GM18951 (cell line): ENCODE measurements around the gene FHOD1.

Experiments
- POLR2A ChIP-seq: IDR thresholded peaks from 4 replicates; pipeline ENCODE4 v1.6.1; 2011; ENCODE audit warnings: mild to moderate bottlenecking; ENCODE audit not compliant: insufficient read length, insufficient read depth; ENCODE audit errors: extremely low read depth
- in situ Hi-C: fragments of 300-500 bp; cut with MboI; formaldehyde crosslinking; loops from one replicate; pipeline ENCODE4 v1.12.0; 2022; ENCODE audit warnings: low sequenced_read_pairs, mixed read lengths, inconsistent platforms; ENCODE audit not compliant: unreplicated experiment

The FHOD1 gene

DNA sequence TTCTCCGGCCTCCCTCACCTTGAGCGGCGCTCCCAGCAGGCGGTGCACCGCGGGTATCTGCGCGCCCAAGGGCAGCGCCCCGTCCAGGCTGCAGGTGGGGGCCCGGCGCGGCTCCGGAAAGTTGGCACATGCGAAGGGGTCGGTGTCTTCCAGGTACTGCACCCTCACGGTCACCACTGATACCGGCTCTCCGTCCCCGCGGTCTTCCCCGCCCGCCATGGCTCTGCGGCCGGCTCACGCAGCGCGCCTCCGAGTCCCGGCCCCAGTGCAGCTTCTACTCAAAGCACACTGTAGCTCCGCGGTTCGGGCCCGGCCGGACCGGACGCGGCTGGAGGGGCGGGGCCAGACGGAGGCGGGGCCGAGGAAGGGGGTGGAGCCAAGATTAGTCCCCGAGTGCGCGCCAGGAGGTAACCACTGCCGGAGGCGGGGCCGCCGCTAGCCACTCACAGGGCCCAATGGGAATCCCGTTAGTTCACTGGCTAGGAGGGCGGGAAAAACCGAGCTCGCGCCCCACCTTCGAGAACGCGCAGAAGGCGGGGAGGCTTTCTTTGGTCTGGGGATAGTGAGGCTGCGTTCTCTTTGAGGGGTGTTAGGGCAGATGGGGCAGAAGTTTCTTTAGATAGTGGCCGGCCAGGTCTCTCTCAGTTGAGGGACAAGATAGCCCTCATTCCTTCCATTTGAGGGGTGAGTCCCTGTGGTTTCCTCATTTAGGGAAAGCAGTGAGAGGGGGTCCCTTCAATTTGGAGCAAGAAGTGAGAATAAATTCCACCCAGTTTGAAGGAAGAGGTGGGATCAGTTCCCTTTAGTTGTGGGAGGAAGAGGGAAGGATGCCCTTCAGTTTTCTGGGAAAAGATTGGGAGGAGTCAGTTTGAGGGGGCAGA, at the start of gene FHOD1:
Gene FHOD1, minus strand, starts transcription at position 290 of the 881 bp plus-strand sequence. Its CDS starts 71 bp downstream, at position 219.
- in situ Hi-C loops, result no loop called here
- peak; percentile 88 for TF ChIP-seq POLR2A

- no peak for TF ChIP-seq POLR2A
- in situ Hi-C loops, result no loop called here
Observed at GRCh38 chr16:67296420-67296819, 49.1 kb upstream of the FHOD1 start.

- no peak for TF ChIP-seq POLR2A
- in situ Hi-C loops, result no loop called here
Observed at GRCh38 chr16:67294938-67295361, 47.7 kb upstream of the FHOD1 start.

DNA sequence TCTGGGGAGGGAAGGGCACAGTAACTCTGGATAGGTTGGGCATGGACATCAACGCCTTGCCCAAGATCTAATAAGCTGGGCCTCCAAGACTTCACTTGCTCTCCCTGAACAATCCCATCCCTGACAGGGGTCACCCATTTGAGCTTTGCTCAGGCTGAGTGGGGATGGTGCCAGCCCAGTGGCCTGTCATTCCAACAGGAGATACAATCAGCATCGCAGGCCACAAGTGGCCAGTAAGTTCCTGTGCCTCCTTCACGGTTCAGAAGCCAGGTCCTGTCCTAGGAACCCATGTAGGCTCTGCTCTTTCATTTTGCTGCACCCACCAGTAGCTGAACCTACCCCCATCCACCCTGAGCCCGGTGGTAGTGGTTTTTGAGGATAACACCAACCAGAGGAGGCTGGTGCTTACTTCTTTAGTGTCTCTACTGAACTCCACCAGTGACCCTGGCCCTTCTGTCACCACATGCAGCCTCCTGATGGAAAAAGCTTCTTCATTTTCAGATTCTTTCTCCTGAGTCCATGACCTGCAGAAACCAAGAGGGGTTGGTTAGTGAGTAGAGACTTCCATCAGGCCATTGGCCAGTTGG, 47.0 kb upstream of the FHOD1 start:
- no peak for TF ChIP-seq POLR2A
- in situ Hi-C loops, result no loop called here

GRCh38 chr16:67291461-67291860, 44.2 kb upstream of the FHOD1 start:
- TF ChIP-seq POLR2A, result no peak
- in situ Hi-C loops, result no loop called here

DNA sequence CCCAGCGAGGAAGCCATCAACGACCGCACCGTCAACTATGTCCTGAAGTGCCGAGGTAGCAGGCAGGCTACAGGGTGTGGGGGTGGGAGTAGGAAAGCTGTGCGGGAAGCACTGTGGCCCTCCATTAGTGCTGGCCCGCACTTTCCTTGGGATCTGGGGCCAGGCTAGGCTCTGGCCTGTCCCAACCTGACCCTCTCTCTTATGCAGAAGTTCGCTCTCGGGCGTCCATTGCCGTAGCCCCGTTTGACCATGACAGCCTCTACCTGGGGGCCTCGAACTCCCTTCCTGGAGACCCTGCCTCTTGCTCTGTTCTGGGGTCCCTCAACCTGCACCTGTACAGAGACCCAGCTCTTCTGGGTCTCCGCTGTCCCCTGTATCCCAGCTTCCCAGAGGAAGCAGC, 40.7 kb upstream of the FHOD1 start:
- TF ChIP-seq POLR2A, result no peak
- in situ Hi-C loops, result no loop called here

GRCh38 chr16:67286441-67287235, 39.4 kb upstream of the FHOD1 start:
- in situ Hi-C loops, result no loop called here
- no peak for TF ChIP-seq POLR2A

- in situ Hi-C loops, result no loop called here
- TF ChIP-seq POLR2A, result no peak
Observed at GRCh38 chr16:67284699-67285646, 37.7 kb upstream of the FHOD1 start.

DNA sequence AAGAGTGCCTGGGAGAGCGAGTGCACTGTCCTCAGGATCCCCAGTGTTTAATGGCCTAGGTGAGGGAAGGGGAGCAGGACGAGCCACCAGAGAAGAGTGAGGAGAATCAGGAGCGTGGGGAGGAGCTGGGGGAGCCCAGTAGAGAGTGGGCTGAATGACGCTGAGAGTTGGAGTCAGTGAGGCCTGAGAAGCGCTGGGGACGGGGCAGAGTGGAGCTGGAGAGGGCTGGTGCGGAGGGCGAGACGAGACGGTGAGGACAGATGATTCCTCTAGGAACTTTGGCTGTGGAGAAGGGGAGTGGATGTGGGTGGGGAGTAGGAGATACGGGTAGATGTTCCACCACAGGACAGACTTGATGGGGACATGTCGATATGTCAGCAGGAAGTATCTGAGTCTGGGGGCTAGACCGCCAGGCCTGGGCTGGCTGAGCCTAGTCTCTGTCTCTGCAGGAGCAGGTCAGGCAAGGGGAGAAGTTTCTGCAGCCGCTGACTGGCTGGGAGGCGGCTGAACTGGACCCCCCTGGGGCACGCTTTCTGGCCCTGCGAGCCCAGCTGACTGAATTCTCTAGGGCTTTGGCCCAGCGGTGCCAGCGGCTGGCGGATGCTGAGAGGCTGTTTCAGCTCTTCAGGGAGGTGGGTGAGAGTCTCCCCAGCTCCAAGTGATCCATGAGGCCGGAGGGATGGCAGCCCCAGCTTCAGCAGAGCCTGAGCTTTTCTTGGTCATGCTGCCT, 36.7 kb upstream of the FHOD1 start:
- no peak for TF ChIP-seq POLR2A

GRCh38 chr16:67283039-67283825, 36.0 kb upstream of the FHOD1 start:
- in situ Hi-C loops, result no loop called here
- no peak for TF ChIP-seq POLR2A

More for the DNA sequence above, 36.7 kb upstream of the FHOD1 start:
- in situ Hi-C loops, result no loop called here

- in situ Hi-C loops, result no loop called here
Observed at GRCh38 chr16:67282447-67282805, 35.1 kb upstream of the FHOD1 start.

More at GRCh38 chr16:67282447-67282805, 35.1 kb upstream of the FHOD1 start:
- TF ChIP-seq POLR2A, result no peak
